Prostate gland (tissue), 2 donors: ENCODE data around the gene FRMD6. TPM values are rescaled to one million over a fixed set of nuclear protein-coding genes. Genes with fewer than 3 reads are reported as not detected.

Experiments
- DNase-seq: peaks from one replicate; pipeline ENCODE4 v3.0.0-alpha.2; 2019; ENCODE audit warnings: low spot score
- H3K27ac ChIP-seq, 2 donors: fragments of 200-600 bp; sonication (generic); 2 replicates each; pipeline ENCODE4 v1.5.1; 2017 to 2019
- H3K27me3 ChIP-seq: fragments of 200-600 bp; sonication (generic); replicated peaks from 2 replicates; pipeline ENCODE4 v1.5.1; 2019; ENCODE audit not compliant: insufficient read depth
- H3K36me3 ChIP-seq, 2 donors: fragments of 200-600 bp; sonication (generic); 1 replicate in 1 of 2; 2 replicates in 1 of 2; pipeline versions ENCODE4 v1.5.1 to v1.8.1; 2017 to 2019
- H3K4me1 ChIP-seq: fragments of 200-600 bp; sonication (generic); replicated peaks from 2 replicates; pipeline ENCODE4 v1.5.1; 2019
- H3K4me3 ChIP-seq, 2 donors: fragments of 200-600 bp; sonication (generic); 2 replicates each; pipeline ENCODE4 v1.5.1; 2017 to 2019
- H3K9me3 ChIP-seq: fragments of 200-600 bp; sonication (generic); 2 replicates; pipeline ENCODE4 v1.5.1; 2017
- POLR2A ChIP-seq: fragments of 450-650 bp; IDR thresholded peaks from one replicate; pipeline ENCODE4 v1.6.1; 2016; ENCODE audit warnings: antibody characterized with exemption, mild to moderate bottlenecking
- POLR2AphosphoS5 ChIP-seq: sonication (generic); formaldehyde crosslinking; IDR thresholded peaks from one replicate; pipeline ENCODE4 v1.6.1; 2017; ENCODE audit warnings: antibody characterized with exemption
- WGBS: methylation state at CpG from one replicate; pipeline ENCODE4 v1.1.5; 2018; 5-methylcytosine and 5-hydroxymethylcytosine counted together
- intact Hi-C: fragments of 100-400 bp; cut with DNase I; formaldehyde crosslinking; loops from one replicate; pipeline ENCODE4 v1.14.2; 2022
- total RNA-seq, 2 donors: library from RNA; depleted of rRNA; stranded (reverse); fragments of >200 nt; gene quantifications; one replicate each; pipeline ENCODE4 v1.1.0, GENCODE V29; 2016
- TF ChIP-seq, protein P1 (sequence below), 4 experiments: fragments of 200-600 bp in 2 of 4; fragments of 450-650 bp in 2 of 4; sonication (generic) in 2 of 4; IDR thresholded peaks; 1 replicate in 3 of 4; 2 replicates in 1 of 4; pipeline ENCODE4 v1.5.1; 2016 to 2019; ENCODE audit warnings: antibody characterized with exemption in 4 of 4, mild to moderate bottlenecking in 2 of 4, moderate library complexity in 2 of 4

FRMD6 gene
- total RNA-seq, 2 donors from 2014 or later, result 59.1 to 84.0 TPM

DNA sequence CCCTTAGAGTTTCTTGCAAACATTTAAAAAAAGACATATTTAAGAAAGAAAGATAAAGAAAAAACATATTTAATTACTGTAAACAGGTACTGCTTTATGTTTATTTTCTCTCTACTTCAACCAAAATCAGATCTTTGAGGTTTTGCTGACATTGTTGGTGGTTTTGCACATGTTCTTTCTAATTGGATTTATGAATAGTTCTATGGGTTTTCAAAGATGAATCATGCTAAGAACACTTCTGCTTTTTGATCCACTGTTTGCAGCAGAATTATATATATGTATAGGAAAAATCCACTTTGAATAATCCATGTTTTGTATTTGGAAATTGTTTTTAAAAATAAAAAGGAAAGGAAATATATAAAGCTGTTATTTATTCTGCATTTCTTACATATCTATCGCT is 78.4 kb downstream of the FRMD6 start:
- Histone ChIP-seq H3K27me3 (no peaks in the 10 kb centered on the region), H3K27ac (no peak overlapping the region), H3K4me3 (no peak overlapping the region), H3K36me3 (no peaks in the 10 kb centered on the region), H3K4me1 (no peaks in the 10 kb centered on the region), H3K9me3 (no peaks in the 10 kb centered on the region)
- DNase-seq, result no peak
- intact Hi-C loops, result no loop called here
- TF ChIP-seq POLR2A (no peak), POLR2AphosphoS5 (no peak)
- TF ChIP-seq, protein P1, sequence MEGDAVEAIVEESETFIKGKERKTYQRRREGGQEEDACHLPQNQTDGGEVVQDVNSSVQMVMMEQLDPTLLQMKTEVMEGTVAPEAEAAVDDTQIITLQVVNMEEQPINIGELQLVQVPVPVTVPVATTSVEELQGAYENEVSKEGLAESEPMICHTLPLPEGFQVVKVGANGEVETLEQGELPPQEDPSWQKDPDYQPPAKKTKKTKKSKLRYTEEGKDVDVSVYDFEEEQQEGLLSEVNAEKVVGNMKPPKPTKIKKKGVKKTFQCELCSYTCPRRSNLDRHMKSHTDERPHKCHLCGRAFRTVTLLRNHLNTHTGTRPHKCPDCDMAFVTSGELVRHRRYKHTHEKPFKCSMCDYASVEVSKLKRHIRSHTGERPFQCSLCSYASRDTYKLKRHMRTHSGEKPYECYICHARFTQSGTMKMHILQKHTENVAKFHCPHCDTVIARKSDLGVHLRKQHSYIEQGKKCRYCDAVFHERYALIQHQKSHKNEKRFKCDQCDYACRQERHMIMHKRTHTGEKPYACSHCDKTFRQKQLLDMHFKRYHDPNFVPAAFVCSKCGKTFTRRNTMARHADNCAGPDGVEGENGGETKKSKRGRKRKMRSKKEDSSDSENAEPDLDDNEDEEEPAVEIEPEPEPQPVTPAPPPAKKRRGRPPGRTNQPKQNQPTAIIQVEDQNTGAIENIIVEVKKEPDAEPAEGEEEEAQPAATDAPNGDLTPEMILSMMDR (IDR thresholded peaks at IDR 0.05), result no peak
- 98% methylated on average over 1 of the region's 1 CpG for WGBS

DNA sequence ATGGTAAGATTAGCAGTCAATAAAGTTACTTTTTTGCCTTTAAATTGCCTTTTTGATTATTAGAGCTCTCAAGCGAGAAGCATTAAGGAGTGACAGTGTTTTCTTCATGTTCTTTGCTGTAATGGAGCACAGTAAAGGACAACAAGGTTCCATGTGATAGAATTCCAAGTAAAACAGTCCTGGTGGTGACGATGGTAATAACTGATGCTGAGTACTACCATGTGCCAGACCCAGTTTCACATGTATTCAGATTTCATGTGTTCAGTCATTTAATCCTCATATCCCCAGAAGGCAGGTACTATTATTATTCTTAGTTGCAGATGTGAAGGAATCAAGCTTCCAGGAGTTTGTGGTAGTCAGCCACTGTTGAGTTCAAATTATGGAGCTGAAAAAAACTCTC is 79.0 kb downstream of the FRMD6 start:
- WGBS, result 88% methylated on average over 2 of the region's 2 CpGs
- TF ChIP-seq POLR2A (no peak), POLR2AphosphoS5 (no peak)
- TF ChIP-seq, protein P1 (IDR thresholded peaks at IDR 0.05), result no peak
- no peak overlapping the region for H3K4me3 ChIP-seq
- H3K4me1 ChIP-seq, result no peaks in the 10 kb centered on the region
- no peaks in the 10 kb centered on the region for H3K27me3 ChIP-seq
- H3K9me3 ChIP-seq, result no peaks in the 10 kb centered on the region
- H3K27ac ChIP-seq, result no peak overlapping the region
- intact Hi-C loops, result no loop called here
- DNase-seq, result no peak
- H3K36me3 ChIP-seq, result no peaks in the 10 kb centered on the region

DNA sequence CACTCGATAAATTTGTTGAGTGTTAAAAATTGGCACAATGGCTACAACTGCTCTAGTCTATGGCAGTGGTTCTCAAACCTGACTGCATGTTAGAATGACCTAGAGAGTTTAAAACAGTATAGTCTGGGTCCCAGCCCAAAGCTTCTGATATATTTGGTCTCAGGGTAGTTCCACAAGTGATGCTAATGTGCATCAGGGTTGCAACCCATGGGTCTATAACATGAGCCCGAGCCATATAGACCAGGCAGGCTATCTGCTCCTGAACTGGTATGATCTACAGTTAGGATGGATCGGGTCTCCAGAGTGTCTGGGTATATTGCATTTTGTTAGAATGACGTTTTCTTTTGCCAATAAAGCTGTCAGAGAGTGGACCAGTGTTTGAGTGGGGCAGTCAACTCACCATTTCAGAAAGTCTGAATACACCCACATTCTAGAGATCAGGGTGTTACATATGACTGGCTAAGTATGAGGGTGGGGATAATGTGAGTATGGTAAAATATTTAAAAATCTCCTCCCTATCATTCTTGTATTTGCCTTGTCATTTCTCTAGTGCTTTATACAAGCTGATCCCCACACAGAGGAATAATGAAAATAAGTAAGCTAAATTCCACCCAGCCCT is 80.9 kb downstream of the FRMD6 start:
- intact Hi-C loops, result no loop called here
- Histone ChIP-seq H3K4me3 (no peak overlapping the region), H3K27ac (no peak overlapping the region), H3K27me3 (no peaks in the 10 kb centered on the region), H3K36me3 (no peaks in the 10 kb centered on the region), H3K4me1 (no peaks in the 10 kb centered on the region), H3K9me3 (no peaks in the 10 kb centered on the region)
- TF ChIP-seq, protein P1 (IDR thresholded peaks at IDR 0.05), result no peak
- TF ChIP-seq POLR2AphosphoS5, result no peak
- TF ChIP-seq POLR2A, result no peak
- no peak for DNase-seq
- WGBS, result 61% methylated on average over 4 of the region's 4 CpGs

DNA sequence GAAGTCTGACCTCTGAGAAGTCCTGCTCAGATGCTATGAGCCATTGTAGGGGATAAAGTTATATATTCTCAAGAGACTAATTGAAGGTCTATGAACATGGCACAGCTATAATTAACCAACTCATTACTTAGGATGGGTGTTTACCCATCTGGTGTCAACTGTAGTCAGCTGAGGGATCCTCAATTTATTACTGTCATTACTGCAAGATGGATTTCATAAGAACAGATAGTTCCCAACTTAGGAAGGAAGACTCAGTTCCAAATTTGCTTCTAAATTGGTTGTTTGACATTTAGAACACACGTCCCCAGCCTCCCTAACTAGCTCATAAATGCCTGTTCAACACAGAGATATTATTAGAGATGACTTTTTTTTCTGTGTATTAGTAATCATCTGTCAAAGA is 81.4 kb downstream of the FRMD6 start:
- no peaks in the 10 kb centered on the region for H3K27me3 ChIP-seq
- H3K27ac ChIP-seq, result no peak overlapping the region
- peak; percentile 24 for TF ChIP-seq POLR2AphosphoS5
- TF ChIP-seq, protein P1 (IDR thresholded peaks at IDR 0.05), result no peak
- no peak for TF ChIP-seq POLR2A
- no peak overlapping the region for H3K4me3 ChIP-seq
- no peak for DNase-seq
- intact Hi-C loops, result no loop called here
- no peaks in the 10 kb centered on the region for H3K36me3 ChIP-seq
- no peaks in the 10 kb centered on the region for H3K4me1 ChIP-seq
- WGBS, result 35% methylated on average over 1 of the region's 1 CpG
- H3K9me3 ChIP-seq, result no peaks in the 10 kb centered on the region

DNA sequence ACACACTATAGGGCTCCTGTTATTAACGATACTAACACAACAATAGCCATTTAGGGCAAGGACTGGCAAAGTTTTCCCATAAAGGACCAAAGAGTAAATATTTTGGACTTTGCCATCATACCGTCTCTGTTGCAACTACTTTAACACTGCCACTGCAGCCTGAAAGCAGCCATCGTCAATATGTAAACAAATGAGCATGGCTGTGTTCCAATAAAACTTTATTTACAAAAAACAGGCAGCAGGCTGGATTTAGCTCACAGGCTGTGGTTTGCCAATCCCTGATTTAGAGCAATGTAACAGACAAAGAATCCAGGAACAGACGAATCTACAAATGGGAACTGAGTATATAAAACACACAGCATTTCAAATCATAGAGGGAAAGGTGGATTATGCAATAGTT is 84.1 kb downstream of the FRMD6 start:
- TF ChIP-seq POLR2A (no peak), POLR2AphosphoS5 (no peak)
- TF ChIP-seq, protein P1 (IDR thresholded peaks at IDR 0.05), result no peak
- WGBS, result 59% methylated on average over 4 of the region's 4 CpGs
- no peak overlapping the region for H3K4me3 ChIP-seq
- DNase-seq, result no peak
- H3K27me3 ChIP-seq, result no peaks in the 10 kb centered on the region
- no peak overlapping the region for H3K27ac ChIP-seq
- intact Hi-C loops, result no loop called here
- no peaks in the 10 kb centered on the region for H3K9me3 ChIP-seq
- H3K4me1 ChIP-seq, result no peaks in the 10 kb centered on the region
- no peaks in the 10 kb centered on the region for H3K36me3 ChIP-seq
